HG03342 (cell line): ENCODE measurements around the gene RHOBTB1.

Source experiments
- ATAC-seq: cut with Tn5 transposase; IDR thresholded peaks from one replicate; pipeline ENCODE4 v1.9.1; 2021; ENCODE audit warnings: mild to moderate bottlenecking, moderate library complexity; ENCODE audit not compliant: unreplicated experiment

Gene RHOBTB1

DNA sequence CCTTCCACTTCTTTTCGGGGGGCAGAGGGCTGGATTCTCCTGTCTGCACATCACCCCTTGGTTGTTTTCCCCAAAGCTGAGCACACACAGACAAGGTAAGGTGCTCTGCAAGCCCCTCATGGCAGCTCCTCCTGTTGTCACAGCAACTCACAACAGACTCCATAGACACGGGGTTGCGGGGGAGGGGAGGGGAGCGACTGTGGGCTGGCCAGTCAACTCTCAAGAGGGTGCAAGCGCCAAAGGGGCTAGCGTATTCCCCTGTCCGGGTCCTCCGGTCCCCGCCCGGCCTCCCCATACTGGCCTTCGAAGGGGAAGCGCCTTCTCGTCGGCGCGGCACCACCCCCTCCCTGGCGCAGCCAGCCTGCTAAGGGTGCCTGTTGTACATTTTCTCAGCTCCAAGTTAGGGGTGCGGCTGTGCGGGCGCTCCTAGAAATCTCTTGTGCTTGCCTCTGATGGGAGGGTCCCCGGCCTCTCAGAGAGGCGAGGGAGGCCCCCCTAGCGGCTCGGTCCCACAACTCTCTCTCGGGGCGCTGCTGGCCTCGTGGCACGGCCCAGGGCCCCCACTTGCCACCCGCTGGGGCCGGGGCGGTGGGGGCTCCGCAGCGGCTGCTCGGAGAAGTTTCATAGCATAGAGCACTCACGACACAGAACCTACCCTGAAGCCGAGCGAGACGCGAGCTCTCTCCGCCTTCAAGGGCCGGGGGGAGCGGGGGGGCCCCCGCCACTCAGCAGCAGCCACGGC is 498 bp downstream of the RHOBTB1 start:
- ATAC-seq = peak; percentile 42

DNA sequence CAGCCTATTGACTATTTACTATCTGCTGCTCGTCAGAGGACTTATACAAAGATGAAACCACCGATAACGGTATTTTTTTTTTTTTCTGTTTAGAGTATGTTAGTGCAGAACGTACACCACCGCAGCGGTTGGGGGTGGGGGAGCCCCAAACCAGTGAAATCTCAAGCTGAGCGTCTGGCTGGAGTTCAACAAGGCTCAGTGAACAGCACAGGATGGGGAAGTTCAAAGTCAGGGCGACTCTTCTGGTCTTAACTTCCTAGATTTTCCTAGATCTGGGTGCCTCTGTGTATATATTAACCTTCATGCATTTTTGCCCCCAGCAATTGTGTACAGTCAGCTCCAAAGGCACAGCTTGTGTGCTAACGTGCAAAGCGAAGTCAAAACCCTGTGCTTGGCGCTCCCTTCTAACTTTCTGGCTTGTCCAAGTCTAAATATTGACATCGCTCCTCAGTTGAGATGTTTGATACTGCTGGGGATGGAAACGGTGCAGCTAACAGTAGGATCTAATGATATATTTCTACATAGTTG is 1.1 kb downstream of the RHOBTB1 start:
- ATAC-seq = peak; percentile 58

DNA sequence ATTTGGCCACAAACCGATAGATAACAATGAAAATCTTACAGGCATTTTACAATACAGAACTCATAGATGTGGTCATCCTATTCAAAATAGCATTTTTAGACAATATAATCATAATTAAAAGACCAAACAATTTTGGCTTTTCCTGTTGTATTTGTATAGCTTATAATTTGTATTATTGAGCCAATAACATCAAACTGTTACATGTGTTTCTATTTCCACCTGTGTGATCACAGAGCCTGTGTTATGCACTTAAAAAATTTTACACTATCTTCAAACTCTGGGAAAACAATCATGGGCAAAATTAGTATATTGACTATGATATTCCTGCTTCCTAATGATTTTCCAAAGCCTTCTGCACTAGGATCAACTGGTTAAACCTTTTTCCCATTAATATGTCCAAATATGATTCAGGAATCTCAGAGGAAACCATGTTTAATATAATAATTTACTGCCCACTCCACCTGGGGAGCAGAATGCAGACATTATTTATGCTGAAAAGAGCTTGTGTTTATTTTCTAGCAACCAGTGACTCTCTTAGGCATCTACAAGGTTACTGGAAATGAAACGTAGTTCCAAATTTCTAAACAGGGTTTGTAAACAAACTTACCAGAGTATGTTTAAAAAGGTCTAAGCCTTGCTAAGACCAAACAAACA is 1.7 kb downstream of the RHOBTB1 start:
- ATAC-seq = no peak

DNA sequence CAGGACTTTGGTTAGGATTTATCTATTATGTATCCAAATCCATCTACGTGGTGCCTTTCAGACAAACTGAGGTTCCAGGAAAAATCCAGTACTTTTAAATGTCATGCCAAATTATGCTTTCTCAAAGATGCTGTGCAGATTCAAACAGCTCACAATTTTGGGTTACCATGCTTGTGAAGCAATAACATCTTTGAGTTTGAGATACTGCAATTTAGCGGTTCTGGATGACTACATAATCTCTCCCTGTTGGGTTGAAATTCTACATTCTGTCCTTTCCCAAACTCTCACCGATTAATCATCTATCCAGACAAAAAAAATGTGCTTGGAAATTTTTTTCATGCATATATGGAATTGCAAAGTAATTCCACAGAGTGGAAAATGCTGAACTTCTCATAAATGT is 3.5 kb downstream of the RHOBTB1 start:
- ATAC-seq = no peak

DNA sequence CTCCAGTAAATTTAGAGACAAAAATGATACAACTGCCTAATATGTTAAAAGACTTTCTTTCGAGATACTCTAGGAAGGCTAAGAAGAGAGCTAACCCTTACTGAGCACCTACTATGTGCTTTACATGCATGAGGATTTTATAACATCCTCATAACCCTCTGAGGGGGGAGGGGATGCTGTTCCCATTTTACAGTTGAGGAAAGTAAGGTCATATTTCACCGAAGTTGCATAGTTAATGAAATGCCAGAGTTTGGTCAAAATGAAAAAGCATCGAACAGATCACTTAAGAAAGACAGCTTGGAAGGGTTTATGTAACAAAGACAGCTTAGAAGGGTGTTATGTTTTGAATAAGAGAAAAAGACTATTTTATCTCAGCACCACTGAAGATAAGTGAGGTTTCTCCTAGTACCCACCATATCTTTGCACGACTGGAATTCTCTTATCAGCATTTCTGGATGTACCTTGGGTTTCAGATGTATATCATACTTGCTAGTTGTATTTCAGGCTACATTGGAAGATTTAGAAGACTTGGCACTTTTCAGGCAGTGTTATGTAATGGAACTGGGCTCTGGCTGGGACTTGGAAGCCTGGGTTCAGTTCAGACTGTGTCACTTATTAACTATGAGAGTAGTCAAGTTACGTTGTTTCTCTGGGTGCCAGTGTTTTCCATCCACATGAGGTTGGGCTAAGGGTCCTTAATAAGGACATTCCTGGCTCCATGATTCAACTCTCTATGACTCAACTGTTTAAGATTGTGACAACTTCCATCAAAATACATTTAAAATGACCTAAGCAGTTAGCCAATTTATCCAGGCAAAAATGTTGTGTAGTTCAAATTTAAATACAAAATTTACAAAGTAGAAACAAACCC is 6.0 kb downstream of the RHOBTB1 start:
- no peak for ATAC-seq

DNA sequence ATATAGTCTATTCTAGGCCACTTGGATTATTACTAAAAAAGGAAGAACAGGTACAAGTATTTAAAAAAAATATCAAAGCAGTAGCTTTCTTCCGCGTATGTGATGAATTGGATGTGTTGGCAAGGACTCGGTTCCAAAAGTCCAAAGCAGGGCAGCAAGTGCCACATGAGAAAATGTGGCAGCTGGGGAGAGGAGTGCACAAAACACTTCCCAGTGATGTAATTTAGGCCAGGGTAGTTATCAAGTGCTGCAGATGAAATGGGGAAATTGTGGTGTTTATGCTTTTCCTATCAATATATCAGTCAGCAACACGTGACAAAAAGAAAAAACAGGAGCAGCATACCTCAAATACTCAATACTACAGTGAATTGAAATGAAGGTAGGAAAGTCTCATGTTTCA is 7.0 kb downstream of the RHOBTB1 start:
- no peak for ATAC-seq

- ATAC-seq = no peak
Measured at GRCh38 chr10:60934215-60935175, 9.5 kb downstream of the RHOBTB1 start.

GRCh38 chr10:60932756-60933155 is 11.2 kb downstream of the RHOBTB1 start:
- ATAC-seq = no peak

DNA sequence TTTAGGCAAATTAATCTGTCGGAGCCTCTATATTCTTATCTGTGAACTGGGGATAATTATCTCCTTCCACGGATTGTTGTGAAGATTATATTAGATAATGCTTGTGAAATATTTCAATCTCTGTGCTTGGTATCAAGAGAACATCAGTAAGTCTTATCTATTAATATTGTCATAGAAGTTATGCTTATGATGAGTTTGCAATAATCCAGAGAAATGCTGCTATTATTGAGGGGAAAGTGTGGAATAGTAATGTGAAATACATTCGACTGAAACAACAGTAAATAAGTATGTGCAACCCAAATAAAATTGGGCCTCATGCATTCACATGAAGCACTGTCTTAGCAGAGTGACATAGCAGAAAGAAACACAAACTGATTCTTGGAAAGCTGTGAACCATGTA is 13.7 kb downstream of the RHOBTB1 start:
- ATAC-seq = no peak

DNA sequence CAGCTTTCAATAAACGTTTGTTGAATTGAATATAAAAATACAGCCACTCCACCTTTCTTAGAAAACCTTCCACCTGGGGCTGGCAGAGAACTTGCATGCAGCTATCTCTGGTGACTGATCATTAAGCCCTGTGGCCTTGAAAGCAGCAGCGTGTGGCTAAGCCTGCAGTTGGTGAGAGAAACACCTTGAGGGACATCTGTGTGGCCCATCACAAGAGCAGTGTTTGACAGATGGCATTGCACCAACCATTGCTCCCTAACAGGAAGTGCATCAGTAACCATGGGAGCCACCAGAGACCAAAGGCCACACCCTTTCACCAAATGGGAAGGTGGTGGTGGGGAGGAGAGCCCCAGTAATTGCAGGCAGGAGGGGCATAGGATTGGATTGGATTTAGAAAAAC is 22.4 kb downstream of the RHOBTB1 start:
- no peak for ATAC-seq

- no peak for ATAC-seq
Measured at GRCh38 chr10:60920479-60920878, 23.5 kb downstream of the RHOBTB1 start.

GRCh38 chr10:60919551-60919950 is 24.4 kb downstream of the RHOBTB1 start:
- ATAC-seq = no peak

GRCh38 chr10:60917331-60918280 is 26.4 kb downstream of the RHOBTB1 start:
- ATAC-seq = no peak

DNA sequence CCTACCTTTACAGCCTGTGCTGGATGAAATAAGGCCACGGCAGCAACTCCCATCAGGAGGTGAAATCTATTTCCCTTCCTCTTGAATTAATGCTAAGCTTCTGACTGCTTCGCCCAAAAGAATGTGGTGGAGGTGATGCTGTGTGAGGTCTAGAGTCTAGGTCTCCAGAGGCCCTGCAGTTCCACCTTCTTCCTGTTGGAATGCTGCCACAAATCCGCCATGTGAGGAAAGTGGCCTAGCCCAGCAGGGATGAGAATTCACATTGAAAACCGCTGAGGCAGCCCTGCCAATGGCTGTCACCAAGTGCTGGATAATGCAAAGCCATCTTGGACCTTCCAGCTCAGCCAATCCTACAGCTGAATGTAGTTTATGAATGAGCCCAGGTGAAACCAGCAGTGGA is 28.0 kb downstream of the RHOBTB1 start:
- no peak for ATAC-seq

DNA sequence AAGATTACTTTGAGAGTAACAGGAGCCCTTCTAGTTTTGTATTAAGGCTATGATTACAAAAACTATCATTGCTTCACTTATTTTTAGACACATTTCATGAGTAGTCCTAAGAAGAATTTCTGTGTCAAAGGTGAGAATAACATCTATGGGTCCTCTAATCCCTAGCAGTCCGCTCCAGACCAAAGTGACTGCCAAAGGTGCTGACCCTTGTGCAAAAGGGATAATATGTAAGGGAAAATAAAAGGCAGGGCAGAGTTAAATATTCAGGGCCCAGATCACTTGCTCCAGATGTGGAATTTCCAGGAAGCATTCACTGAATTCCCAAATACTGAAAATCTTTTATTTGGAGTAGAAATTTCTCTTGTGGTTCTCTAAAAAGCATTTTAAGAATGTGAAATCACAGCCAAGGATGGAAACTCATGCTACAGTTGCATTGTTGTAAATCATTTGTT is 29.3 kb downstream of the RHOBTB1 start:
- ATAC-seq = no peak

GRCh38 chr10:60913657-60914056 is 30.3 kb downstream of the RHOBTB1 start:
- ATAC-seq = no peak

GRCh38 chr10:60913071-60913470 is 30.9 kb downstream of the RHOBTB1 start:
- ATAC-seq = no peak

DNA sequence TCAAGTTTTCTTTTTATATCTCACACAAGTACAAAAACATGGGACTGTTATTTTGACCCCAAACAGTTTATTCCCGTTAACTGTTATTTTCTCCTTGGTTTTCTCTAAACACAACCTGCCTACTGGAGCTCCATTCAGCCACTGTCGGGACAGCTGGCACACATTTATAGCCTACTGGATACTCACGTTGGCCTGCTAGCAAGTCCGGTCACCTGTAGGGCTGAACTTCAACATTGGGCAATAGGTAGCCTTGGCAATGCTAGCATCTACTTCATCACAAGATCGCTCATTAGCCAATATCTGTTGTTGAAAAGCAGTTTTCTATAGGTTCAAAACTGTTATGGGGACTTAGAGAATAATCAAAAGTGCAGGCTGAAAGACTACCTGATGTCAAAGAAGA is 32.3 kb downstream of the RHOBTB1 start:
- no peak for ATAC-seq

- ATAC-seq = no peak
Measured at GRCh38 chr10:60911216-60911615, 32.8 kb downstream of the RHOBTB1 start.
